GM12801 (cell line): ENCODE measurements around the gene WNK3.

Source experiments
- CTCF ChIP-seq: IDR thresholded peaks from one replicate; pipeline ENCODE4 v1.5.1; 2011; ENCODE audit warnings: control low read depth; ENCODE audit not compliant: insufficient read length; ENCODE audit errors: extremely low read depth

The WNK3 gene

GRCh38 chrX:54288277-54288676 is 69.6 kb downstream of the WNK3 start:
- no peak for TF ChIP-seq CTCF

- no peak for TF ChIP-seq CTCF
Observed at GRCh38 chrX:54281676-54282075, 76.2 kb downstream of the WNK3 start.

- no peak for TF ChIP-seq CTCF
Observed at GRCh38 chrX:54280466-54280865, 77.4 kb downstream of the WNK3 start.

GRCh38 chrX:54271664-54272063 is 86.2 kb downstream of the WNK3 start:
- no peak for TF ChIP-seq CTCF

- no peak for TF ChIP-seq CTCF
Observed at GRCh38 chrX:54248309-54248708, 109.5 kb downstream of the WNK3 start.

GRCh38 chrX:54246866-54247265 is 111.0 kb downstream of the WNK3 start:
- no peak for TF ChIP-seq CTCF

GRCh38 chrX:54238588-54238987 is 119.3 kb downstream of the WNK3 start:
- no peak for TF ChIP-seq CTCF

- no peak for TF ChIP-seq CTCF
Observed at GRCh38 chrX:54237014-54237413, 120.8 kb downstream of the WNK3 start.
